Measurements from ENCODE around the gene LAMP5. TPM values are rescaled to one million over a fixed set of nuclear protein-coding genes. Genes with fewer than 3 reads are reported as not detected.

Gene LAMP5
- total RNA-seq, 4 donors from 2014 or later = 0.45 to 1.1 TPM; not detected in 2

GRCh38 chr20:9491324-9491723 is 23.1 kb upstream of the LAMP5 start:
- no peak for DNase-seq
- H3K27ac ChIP-seq = no peak overlapping the region
- no peak for TF ChIP-seq CTCF (IDR thresholded peaks at IDR 0.05)
- no peak for TF ChIP-seq POLR2A (IDR thresholded peaks at IDR 0.05)
- no peak overlapping the region for H3K4me3 ChIP-seq (replicated peaks in 1 of 3)
- no peaks in the 10 kb centered on the region for H3K27me3 ChIP-seq
- intact Hi-C loops (cut with DNase I) = no loop called here
- H3K36me3 ChIP-seq = no peaks in the 10 kb centered on the region
- H3K9me3 ChIP-seq = no peaks in the 10 kb centered on the region
- H3K4me1 ChIP-seq = no peaks in the 10 kb centered on the region
- 81 to 82% methylated on average over 1 of the region's 1 CpG for WGBS, 2 donors

- TF ChIP-seq POLR2A (IDR thresholded peaks at IDR 0.05) (no peak), CTCF (IDR thresholded peaks at IDR 0.05) (no peak)
- 73 to 80% methylated on average over 4 of the region's 4 CpGs for WGBS, 2 donors
- Histone ChIP-seq H3K4me1 (no peaks in the 10 kb centered on the region), H3K27me3 (no peaks in the 10 kb centered on the region), H3K4me3 (replicated peaks in 1 of 3) (no peak overlapping the region), H3K36me3 (no peaks in the 10 kb centered on the region), H3K9me3 (no peaks in the 10 kb centered on the region), H3K27ac (no peak overlapping the region)
- intact Hi-C loops (cut with DNase I) = no loop called here
- no peak for DNase-seq
Measured at GRCh38 chr20:9492067-9492466, 22.3 kb upstream of the LAMP5 start.

- DNase-seq = no peak
- H3K4me3 ChIP-seq (replicated peaks in 1 of 3) = no peak overlapping the region
- 74 to 80% methylated on average over 2 of the region's 2 CpGs for WGBS, 2 donors
- H3K9me3 ChIP-seq = no peaks in the 10 kb centered on the region
- TF ChIP-seq POLR2A (IDR thresholded peaks at IDR 0.05) (no peak), CTCF (IDR thresholded peaks at IDR 0.05) (no peak)
- no peaks in the 10 kb centered on the region for H3K27me3 ChIP-seq
- no peaks in the 10 kb centered on the region for H3K4me1 ChIP-seq
- intact Hi-C loops (cut with DNase I) = no loop called here
- no peak overlapping the region for H3K27ac ChIP-seq
- no peaks in the 10 kb centered on the region for H3K36me3 ChIP-seq
Measured at GRCh38 chr20:9493803-9494202, 20.6 kb upstream of the LAMP5 start.

- intact Hi-C loops (cut with DNase I) = no loop called here
- H3K4me3 ChIP-seq (replicated peaks in 1 of 3) = no peak overlapping the region
- no peaks in the 10 kb centered on the region for H3K4me1 ChIP-seq
- TF ChIP-seq CTCF (IDR thresholded peaks at IDR 0.05) (no peak), POLR2A (IDR thresholded peaks at IDR 0.05) (no peak)
- no peaks in the 10 kb centered on the region for H3K27me3 ChIP-seq
- DNase-seq = no peak
- no peaks in the 10 kb centered on the region for H3K9me3 ChIP-seq
- no peaks in the 10 kb centered on the region for H3K36me3 ChIP-seq
- 84 to 85% methylated on average over 2 of the region's 2 CpGs for WGBS, 2 donors
- H3K27ac ChIP-seq = no peak overlapping the region
Measured at GRCh38 chr20:9495701-9496100, 18.7 kb upstream of the LAMP5 start.

GRCh38 chr20:9496155-9496554 is 18.2 kb upstream of the LAMP5 start:
- TF ChIP-seq POLR2A (IDR thresholded peaks at IDR 0.05) (no peak), CTCF (IDR thresholded peaks at IDR 0.05) (no peak)
- 76 to 91% methylated on average over 3 of the region's 3 CpGs for WGBS, 2 donors
- H3K4me1 ChIP-seq = no peaks in the 10 kb centered on the region
- H3K9me3 ChIP-seq = no peaks in the 10 kb centered on the region
- H3K27me3 ChIP-seq = no peaks in the 10 kb centered on the region
- intact Hi-C loops (cut with DNase I) = no loop called here
- no peaks in the 10 kb centered on the region for H3K36me3 ChIP-seq
- H3K27ac ChIP-seq = no peak overlapping the region
- no peak for DNase-seq
- H3K4me3 ChIP-seq (replicated peaks in 1 of 3) = no peak overlapping the region

Data from thyroid gland (tissue), 4 donors.